ENCODE measurements around the gene PKP1.

The PKP1 gene

DNA sequence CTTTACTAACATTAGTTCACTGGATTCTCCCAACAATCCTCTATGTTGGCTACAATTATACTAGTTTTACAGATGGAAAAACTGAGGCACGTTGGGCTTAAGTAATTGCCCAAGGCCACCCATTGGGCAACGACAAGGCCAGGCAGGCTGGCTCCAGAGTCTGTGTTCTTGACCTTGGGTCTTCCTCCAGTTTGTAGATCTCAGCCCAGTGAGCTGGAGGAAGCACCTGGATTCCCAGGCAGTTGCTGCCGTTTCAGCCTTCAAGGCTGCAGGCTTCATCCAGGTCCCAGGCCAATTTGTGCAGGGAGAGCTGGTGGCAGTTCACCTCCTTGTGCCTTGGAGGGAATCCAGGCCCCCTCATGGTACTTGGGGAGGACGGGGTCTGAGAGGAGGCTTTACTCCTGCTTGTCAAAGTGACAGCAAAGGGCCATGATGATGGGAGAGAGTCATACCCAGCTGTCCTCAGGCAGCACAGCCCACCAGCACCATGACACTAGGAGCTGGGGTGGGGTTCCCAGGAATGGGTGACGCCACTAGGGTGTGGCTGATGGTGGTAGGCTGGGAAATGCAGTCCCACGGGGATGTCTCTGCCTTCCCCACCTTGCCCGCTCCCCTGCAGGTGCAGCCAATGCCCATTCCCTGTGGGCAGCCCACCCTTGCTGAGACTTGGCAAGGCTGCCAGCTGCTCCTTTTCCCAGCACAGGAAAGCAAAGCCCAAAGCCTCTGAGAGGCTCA lies 27.1 kb downstream of the PKP1 start:
- no peak for DNase-seq

DNA sequence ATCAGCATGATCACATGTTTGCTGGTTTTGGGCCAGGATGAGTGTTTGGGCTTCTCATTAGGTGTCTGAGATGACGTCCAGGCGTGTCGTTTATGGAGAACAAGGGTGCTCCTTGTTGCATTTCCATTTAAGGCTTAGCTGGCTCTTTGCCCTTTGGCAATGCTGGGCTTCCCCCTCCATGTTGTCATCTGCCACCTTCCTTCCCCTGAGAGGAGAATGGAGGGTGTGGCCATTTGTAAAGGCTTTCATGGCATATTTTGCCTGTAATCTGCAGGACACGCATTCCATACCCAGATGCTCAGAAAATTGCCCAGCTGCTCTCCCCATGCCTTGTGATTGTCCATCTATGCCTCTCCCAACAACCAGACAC lies 27.7 kb downstream of the PKP1 start:
- DNase-seq = peak; percentile 67

DNA sequence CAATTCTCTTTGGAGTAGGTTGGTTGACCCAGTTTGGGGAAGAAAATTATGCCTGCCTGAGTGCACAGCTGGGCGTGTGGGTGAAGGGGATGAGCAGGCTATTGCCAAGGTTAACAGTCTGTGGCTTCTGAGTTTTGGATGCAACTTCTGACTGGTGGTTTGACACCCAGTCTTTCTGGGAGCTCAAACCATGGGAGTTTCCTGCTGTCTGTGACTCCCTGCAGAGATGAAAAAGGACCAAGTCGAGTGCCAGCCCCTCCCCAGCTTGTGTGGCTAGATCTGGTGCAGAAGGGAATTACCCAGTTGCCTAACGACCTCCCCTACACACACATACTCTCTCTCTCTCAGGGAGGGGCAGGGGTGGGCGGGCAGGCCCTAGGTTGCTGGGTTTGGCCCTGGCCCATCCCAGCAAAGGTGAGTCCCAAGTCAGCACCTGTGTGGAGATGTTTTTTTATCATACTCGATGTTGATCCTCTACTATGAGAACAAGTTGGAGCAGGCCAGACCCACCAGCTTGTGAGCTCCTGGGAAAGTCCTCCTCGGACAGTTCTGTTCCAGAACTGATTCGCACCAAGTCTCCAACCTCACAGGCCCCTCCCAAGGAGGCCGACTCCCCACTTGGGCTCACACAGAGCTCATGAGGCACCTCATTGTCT lies 28.2 kb downstream of the PKP1 start:
- DNase-seq = peak; percentile 60

DNA sequence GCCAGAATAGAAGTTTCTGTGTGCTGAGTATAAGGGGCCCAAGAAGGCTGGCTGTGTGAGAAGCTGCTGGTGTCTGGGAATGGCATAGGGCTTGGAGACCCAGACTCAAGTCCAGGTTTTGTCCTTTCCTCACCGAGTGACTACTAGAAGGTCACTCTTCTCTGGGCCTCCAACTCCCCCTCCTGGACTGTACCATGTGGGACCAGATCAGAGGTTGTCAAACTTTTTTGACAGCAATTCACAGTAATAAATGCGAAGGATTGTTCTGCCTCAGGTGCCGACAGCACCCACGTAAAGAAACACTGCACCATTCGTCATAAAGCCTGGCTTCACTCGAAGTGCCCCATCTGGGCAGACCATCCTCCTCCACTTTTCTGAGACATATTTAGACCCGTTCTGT lies 29.0 kb downstream of the PKP1 start:
- no peak for DNase-seq

DNA sequence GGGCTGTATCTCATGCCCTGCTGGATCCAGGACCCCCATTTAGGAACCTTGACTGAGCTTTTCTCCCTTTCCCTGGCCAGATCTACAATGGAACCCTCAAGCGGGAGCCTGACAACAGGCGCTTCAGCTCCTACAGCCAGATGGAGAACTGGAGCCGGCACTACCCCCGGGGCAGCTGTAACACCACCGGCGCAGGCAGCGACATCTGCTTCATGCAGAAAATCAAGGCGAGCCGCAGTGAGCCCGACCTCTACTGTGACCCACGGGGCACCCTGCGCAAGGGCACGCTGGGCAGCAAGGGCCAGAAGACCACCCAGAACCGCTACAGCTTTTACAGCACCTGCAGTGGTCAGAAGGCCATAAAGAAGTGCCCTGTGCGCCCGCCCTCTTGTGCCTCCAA lies 29.8 kb downstream of the PKP1 start:
- DNase-seq = no peak

DNA sequence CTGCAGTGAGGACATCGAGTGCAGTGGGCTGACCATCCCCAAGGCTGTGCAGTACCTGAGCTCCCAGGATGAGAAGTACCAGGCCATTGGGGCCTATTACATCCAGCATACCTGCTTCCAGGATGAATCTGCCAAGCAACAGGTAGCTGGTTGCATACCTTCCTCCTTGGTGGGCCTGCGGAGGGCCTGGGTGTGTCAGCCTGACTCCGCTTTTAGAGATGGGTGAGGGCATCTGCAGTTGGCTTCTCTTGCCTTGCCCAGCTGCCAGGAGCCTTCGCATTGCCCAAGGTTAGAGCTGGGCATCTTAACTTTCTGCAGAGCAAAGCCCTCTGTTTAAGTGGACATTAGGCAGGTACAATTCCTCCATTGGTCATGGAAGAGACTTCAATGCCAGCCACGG lies 33.2 kb downstream of the PKP1 start:
- DNase-seq = no peak

DNA sequence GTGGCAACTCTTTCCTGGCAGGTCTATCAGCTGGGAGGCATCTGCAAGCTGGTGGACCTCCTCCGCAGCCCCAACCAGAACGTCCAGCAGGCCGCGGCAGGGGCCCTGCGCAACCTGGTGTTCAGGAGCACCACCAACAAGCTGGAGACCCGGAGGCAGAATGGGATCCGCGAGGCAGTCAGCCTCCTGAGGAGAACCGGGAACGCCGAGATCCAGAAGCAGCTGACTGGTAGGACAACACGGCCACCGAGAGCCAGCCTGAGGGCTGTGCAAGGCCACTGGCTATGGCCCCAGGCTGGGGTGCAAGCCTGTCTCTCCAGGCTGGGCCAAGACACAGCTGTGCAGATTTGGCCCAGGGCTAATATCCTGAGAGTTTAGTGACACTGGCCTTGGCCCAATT lies 34.2 kb downstream of the PKP1 start:
- DNase-seq = no peak

DNA sequence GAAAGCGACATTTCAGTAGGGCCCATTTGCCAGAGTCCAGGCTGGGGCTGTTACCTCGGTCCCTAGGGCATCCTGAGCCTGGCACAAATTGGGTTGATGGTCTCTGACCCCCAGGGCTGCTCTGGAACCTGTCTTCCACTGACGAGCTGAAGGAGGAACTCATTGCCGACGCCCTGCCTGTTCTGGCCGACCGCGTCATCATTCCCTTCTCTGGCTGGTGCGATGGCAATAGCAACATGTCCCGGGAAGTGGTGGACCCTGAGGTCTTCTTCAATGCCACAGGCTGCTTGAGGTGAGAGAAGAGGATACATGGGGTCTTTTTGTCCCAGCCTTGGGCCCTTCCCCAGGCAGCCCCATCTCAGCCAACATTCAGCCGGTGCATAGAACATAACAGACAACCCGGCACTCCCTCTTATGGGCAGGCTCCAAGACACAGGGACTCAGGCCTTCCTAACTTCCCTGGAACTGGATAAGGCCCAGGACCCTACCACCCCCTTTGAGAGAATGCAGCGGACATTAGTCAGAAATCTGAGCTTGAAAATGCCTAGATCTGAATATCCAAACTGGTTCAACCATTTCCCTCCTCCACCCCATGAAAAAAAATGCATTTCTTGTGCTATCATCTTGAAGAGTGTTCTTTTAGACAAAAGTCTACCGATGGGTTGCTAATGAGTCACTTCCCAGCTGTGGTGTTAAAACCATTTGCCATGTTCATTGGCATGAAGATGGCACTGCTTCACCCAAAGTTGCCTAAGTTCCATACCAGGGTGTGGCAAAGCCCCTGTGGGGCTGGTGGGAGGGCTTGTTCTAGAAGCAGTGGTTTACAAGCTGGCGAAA lies 35.4 kb downstream of the PKP1 start:
- DNase-seq = no peak

DNA sequence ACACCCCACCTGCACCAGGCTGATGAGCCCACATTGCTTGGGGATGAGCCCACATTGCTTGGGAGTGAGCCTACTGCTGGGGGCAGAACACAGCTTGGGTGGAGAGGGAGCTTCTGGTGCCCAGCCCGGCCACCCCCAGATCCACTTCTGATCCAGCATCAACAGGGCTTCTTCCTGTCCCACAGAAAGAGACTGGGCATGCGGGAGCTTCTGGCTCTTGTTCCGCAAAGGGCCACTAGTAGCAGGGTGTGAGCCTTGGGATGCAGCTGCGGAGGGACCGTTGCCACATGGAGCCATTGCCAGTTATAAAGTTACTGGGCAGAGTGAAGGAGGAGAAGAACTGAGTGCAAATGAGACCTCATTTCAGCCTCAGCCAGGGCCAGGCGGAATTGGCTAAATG lies 36.3 kb downstream of the PKP1 start:
- DNase-seq = no peak

DNA sequence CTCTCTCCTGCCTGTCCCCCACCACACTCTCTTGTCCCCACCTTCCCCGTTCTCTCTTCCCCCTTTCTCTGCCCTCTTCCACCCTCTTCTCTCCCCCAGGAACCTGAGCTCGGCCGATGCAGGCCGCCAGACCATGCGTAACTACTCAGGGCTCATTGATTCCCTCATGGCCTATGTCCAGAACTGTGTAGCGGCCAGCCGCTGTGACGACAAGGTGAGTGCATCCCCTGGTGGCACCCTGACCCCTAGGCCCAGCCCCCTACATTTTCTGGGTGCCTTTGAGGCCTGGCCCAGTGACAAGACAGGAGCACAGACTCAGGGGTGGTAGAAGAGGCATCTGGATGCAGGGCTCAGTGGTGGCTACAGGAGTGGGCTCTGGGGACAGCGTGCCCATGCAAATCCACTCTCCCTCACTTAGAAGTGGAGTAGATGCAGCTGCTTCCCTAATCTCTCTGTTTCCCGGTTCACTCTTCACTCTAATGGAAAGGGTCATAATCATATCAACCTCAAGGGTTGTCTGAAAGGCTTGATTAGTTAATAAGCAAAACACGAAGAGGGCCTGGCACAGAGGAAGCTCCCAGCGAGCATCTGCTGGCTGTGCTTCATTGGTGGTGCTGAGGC lies 37.0 kb downstream of the PKP1 start:
- DNase-seq = no peak

DNA sequence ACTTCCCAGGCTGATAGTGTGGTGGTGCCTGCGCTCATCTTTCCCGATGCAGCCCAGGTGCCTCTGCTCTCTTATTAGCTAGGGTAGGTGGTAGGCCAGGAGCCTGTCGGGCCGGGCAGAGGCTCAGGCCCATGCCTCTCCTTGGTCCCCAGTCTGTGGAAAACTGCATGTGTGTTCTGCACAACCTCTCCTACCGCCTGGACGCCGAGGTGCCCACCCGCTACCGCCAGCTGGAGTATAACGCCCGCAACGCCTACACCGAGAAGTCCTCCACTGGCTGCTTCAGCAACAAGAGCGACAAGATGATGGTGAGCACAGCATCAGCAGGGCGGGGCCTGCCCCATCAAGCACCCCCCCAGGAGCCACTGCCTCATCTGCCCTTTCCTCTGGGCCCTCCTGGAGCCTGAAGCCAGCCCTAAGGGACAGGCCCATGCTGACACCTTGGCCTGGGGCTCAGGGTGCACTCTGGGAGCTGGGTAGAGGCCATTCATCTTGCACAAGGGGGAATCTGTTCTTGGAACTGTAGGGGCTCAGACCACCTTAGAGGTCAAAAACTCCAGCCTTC lies 38.6 kb downstream of the PKP1 start:
- no peak for DNase-seq

DNA sequence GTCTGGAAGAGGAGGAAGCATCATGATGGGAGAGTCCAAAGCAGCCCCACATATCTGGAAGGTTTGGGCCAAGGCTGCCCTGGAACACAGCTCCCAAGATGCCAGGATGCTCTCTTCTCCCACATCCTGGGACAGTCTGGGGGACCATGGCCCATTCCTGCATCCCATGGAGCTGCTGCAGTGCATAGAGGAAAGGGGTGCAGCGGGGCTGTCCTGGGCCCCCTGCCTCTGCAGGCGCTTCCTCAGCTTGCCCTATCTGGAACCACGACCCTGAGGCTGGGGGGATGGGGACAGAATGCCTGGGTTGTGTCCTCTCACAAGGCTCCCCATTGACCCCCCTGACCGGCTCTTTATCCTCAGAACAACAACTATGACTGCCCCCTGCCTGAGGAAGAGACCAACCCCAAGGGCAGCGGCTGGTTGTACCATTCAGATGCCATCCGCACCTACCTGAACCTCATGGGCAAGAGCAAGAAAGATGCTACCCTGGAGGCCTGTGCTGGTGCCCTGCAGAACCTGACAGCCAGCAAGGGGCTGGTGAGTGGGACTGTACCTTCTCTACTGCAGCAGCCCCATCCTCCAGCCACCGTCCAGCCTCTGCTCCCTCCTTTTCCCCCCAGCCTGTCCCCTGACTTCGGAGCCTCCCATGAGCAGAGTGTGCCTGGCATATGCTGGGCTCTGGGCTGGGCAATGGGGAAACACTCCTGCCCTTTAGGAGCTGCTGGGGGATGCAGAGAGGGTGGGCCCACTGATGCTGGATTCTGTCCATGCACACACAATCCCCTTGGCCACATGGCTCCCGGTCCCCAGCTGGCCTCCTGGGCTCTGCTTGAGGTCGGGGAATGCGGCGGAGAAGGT lies 39.6 kb downstream of the PKP1 start:
- no peak for DNase-seq

DNA sequence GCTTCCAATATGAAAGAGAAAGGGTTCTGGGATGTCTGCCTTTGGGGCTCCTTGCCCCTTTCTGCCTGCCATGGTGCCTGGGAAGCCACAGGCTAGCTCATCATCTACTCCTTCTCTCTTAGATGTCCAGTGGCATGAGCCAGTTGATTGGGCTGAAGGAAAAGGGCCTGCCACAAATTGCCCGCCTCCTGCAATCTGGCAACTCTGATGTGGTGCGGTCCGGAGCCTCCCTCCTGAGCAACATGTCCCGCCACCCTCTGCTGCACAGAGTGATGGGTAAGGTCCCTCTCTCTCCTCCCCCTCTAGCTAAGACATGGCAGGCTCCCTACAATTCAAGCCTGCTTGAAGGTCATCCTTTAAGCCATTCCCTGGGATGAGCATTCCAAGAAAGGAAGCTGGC lies 41.0 kb downstream of the PKP1 start:
- no peak for DNase-seq

DNA sequence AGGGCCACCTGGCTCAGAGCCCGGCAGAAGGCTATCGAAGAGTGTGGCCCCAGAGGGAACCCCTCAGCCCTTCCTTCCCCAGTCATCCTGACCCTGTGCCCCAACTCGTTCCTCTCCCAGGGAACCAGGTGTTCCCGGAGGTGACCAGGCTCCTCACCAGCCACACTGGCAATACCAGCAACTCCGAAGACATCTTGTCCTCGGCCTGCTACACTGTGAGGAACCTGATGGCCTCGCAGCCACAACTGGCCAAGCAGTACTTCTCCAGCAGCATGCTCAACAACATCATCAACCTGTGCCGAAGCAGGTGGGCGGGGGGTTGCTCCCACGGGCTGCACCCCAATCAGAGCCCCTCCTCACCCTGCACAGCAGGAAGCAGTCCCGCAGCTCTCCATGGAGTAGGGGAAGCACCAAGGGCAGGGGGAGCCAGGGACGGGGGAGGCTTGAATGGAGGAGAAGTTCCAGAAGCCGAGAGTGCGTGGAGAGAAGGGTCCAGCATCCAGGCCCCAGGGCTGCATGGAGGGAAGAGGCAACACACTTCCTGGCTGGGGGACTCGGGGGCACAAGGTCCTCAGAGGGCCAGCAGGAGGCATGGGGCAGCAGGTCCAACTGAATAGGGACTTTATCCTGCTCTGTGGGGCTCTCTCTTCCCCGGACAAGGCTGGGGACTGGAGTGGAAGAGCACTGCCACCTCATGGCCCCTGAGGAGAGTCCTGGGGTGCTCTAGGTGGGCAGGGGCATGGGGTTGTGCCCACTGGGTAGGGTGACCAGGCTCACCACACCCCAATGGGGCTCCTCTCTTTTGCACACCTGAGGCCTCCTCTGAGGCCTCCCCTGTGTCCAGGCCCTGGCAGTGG lies 41.7 kb downstream of the PKP1 start:
- DNase-seq = no peak

DNA sequence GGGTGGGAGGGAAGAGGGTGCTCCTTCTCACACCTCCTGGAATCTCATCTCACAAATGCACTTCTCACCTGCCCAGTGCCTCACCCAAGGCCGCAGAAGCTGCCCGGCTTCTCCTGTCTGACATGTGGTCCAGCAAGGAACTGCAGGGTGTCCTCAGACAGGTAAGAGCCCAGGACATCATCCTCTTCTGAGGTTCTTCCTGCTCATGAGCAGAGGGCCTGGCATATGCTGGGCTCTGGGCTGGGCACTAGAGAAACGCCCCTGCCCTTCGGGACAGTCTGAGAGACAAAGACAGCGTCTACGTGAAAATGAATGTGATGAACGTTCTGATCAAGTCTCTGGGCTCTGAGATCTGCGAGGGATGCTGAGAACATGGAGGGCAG lies 42.4 kb downstream of the PKP1 start:
- no peak for DNase-seq

DNA sequence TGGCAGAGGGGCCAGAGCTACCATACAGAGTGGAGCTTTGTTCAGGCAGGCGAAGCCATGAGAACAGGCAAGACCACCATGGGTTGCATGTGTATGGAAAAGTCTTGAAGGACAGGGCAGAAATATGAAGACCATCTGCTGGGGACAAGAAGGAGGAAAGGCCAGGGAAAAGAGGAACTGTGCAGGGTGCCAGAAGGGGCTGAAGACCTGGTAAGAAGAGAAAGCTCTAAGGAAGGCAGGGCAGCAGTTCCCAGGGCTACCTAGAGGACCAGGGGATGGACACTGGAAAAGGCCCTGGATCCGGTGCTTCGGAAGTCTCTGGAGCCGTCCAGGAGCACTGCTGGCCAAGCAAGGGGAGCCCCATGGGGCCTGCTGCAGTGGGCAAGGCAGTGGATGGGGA lies 43.4 kb downstream of the PKP1 start:
- no peak for DNase-seq

DNA sequence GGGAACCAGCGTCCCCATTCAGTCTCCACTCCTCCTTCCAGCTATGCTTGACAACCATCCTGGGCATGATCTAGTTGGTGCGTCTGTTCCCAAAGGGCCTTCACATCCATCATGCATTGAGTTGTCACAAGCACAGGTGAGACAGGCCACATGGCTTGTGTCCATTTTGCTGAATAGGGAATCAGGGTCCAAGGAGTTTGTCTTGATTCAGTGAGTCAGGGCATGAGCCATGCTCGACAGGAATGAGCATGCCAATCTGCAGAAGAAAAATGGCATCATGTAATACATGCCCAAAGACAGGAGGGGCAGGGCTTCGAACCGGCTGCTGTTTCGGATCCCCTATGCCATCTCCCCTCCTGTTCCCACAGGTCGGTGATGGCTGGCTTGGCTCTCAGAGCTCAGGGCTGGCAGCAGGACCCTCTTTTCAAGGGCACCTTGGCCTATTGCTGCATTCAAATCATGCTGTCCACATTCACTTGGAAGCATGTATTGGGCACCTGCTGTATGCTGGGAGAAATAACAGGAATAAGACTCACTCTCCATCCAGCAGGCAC lies 44.5 kb downstream of the PKP1 start:
- DNase-seq = no peak

DNA sequence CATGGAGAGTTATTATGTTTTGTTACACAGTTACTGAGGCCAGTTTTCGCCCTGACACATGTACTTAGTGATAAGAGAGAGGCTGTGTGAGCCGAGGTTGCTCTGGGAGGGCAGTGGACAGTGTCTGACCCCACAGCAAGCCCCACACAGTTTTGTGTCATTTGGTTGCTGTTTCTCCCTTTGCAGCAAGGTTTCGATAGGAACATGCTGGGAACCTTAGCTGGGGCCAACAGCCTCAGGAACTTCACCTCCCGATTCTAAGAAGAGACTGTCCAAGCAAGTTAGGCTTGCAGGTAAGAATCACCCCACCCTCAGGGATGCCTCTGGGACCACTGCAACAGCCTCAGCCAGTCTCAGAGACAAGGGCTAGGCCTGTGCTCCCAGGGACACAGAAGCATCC lies 45.3 kb downstream of the PKP1 start:
- no peak for DNase-seq

DNA sequence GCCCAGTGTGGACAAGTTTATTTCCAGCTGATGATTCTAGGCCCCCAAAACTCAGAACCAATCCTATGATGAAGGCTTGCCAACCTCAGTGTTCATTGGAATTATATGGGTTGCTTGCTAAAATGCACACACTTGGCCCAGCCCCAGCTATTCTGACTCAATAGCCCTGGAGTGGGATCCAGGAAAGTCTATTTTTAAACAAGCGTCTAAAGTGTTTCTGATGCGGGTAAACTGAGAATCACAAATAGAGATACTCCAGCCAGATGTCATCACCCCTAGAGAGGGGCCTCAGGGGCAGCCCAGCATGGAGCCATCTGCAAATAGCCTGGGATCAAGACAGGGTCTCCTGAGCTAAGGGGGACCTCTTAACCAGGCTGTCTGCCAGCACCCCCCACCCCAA lies 46.0 kb downstream of the PKP1 start:
- DNase-seq = no peak

DNA sequence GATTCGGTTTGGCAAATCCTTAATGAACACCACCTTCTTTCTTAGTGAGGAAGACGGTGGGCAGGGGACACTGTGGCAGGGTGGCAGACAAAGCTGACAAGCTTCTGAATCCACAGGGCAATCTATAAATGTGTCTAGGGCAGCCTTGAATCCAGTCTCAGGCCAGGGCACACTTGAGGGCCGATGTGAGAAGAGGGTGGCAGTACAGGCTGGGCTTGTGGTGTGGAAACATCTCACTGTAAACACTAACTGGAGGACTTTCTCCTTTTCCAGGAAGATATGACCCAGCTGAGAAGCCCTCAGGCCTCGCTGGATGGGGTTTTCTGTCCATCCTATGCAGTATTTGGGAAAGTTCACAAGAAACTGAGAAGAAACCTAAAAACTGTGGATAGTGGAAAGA lies 46.5 kb downstream of the PKP1 start:
- no peak for DNase-seq

DNA sequence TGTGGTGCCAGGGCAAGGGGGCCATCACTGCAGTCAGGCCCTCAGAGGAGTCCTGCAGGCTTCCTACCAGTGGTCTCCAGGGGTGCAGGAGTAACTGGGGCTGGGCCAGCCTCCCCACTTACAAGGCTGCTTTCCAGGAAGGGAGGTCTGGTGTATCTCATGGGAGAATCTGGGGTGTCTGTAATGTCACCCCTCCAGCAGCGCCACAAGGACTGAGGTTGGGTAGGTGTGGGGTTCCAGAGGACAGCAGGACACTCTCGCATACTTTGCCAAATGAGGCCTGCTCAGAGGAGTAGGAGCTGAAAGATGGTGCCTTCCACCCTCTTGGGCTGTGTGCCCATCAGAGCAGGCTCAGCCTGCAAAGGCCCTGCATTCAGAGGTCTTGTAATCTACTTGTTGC lies 47.2 kb downstream of the PKP1 start:
- no peak for DNase-seq

Measured in suppressor macrophage treated with lipopolysaccharide for 4 hours (primary cell).